Measurements from ENCODE around the gene SC5D. TPM values are rescaled to one million over a fixed set of nuclear protein-coding genes. Genes with fewer than 3 reads are reported as not detected.

The SC5D gene
- total and polyA plus RNA-seq, 2 of the 8 experiments (the other 6 are each of a cell fraction or from before 2014, with no cell fraction given) = 73.9 to 90.3 TPM

- TF ChIP-seq CHD7 (IDR thresholded peaks at IDR 0.05; ENCODE audit: insufficient replicate concordance, low read length) (no peak), HDAC2 (IDR thresholded peaks at IDR 0.05; ENCODE audit: borderline replicate concordance in 1 of 2, low read depth in 2 of 2, low read length in 2 of 2) (no peak), EZH2 (IDR thresholded peaks at IDR 0.05; ENCODE audit: low read depth, low read length, severe bottlenecking) (no peak), KDM5A (IDR thresholded peaks at IDR 0.05; ENCODE audit: low read length) (no peak), EP300 (IDR thresholded peaks at IDR 0.05; ENCODE audit: borderline replicate concordance in 1 of 2, low read depth in 2 of 2, low read length in 2 of 2) (no peak)
Measured at GRCh38 chr11:121270001-121270678, 22.4 kb upstream of the SC5D start (continued).

Measured in H1 (cell line).